CD4-positive, alpha-beta T cell (primary cell): ENCODE data around the gene SLC30A5. TPM values are rescaled to one million over a fixed set of nuclear protein-coding genes. Genes with fewer than 3 reads are reported as not detected.
"Not testable (repeated sequence)": the region's sequence is repeated elsewhere in the genome, so short reads cannot be mapped to it uniquely, and the experiment has no call there.

Experiments
- ATAC-seq: fragments of 200-7000 bp; cut with Tn5 transposase; one replicate; pipeline ENCODE4 v1.10.0; 2022; ENCODE audit warnings: mild to moderate bottlenecking; ENCODE audit not compliant: poor library complexity
- CTCF ChIA-PET: fragments of 350-600 bp; sonication (Branson Sonifier 250); formaldehyde crosslinking; loops from one replicate; lab custom pipeline; 2021; ENCODE audit warnings: antibody characterized with exemption, inconsistent platforms; lab: Charles Lee
- POLR2A ChIA-PET: fragments of 350-600 bp; sonication (Branson Sonifier 250); formaldehyde crosslinking; loops from one replicate; lab custom pipeline; 2021; ENCODE audit warnings: antibody characterized with exemption, inconsistent platforms; lab: Charles Lee
- DNase-seq, 14 experiments: peaks; one replicate each; pipeline ENCODE4 v3.0.0-alpha.2; 2013 to 2020; ENCODE audit warnings: mixed read lengths in 2 of 14
- H3K27ac ChIP-seq, 2 donors: one replicate each; pipeline versions ENCODE4 v1.5.1 to v1.7.0; 2013; ENCODE audit warnings: low read length in 2 of 2, low read depth in 1 of 2, mild to moderate bottlenecking in 1 of 2
- H3K27me3 ChIP-seq, 2 experiments: 1 replicate in 1 of 2; 2 replicates in 1 of 2; pipeline versions ENCODE4 v1.6.1 to v1.7.0; 2013; ENCODE audit warnings: low read length in 2 of 2, control low read depth in 1 of 2, mild to moderate bottlenecking in 1 of 2, moderate library complexity in 1 of 2; ENCODE audit not compliant: insufficient read depth in 2 of 2, control insufficient read depth in 1 of 2
- H3K36me3 ChIP-seq: one replicate; pipeline ENCODE4 v1.6.1; 2013; ENCODE audit warnings: low read length, control low read depth; ENCODE audit not compliant: insufficient read depth
- H3K4me1 ChIP-seq: one replicate; pipeline ENCODE4 v1.6.1; 2013; ENCODE audit warnings: low read length, control low read depth; ENCODE audit not compliant: insufficient read depth
- H3K4me3 ChIP-seq: one replicate; pipeline ENCODE4 v1.5.1; 2013; ENCODE audit warnings: mild to moderate bottlenecking, low read length, moderate library complexity
- H3K9me3 ChIP-seq, 2 experiments: 1 replicate in 1 of 2; 2 replicates in 1 of 2; pipeline versions ENCODE4 v1.6.1 to v1.7.0; 2013; ENCODE audit warnings: low read length in 2 of 2, mild to moderate bottlenecking in 2 of 2, control low read depth in 1 of 2, moderate library complexity in 1 of 2; ENCODE audit not compliant: control insufficient read depth in 1 of 2, insufficient read depth in 1 of 2
- H3K27ac Mint-ChIP-seq: one replicate; pipeline ENCODE4 v1.8.0; 2020; ENCODE audit warnings: mixed read lengths
- H3K27me3 Mint-ChIP-seq: one replicate; pipeline ENCODE4 v1.8.0; 2021; ENCODE audit warnings: mixed read lengths
- H3K36me3 Mint-ChIP-seq: one replicate; pipeline ENCODE4 v1.8.0; 2021; ENCODE audit warnings: low read depth, mixed read lengths
- H3K4me1 Mint-ChIP-seq: one replicate; pipeline ENCODE4 v1.8.0; 2021; ENCODE audit warnings: low read depth, mixed read lengths
- H3K4me3 Mint-ChIP-seq: one replicate; pipeline ENCODE4 v1.8.0; 2020; ENCODE audit warnings: mild to moderate bottlenecking, mixed read lengths
- H3K9me3 Mint-ChIP-seq: one replicate; pipeline ENCODE4 v1.8.0; 2020; ENCODE audit warnings: mixed read lengths
- intact Hi-C, 2 experiments: fragments of 100-400 bp; cut with DNase I in 1 of 2; cut with micrococcal nuclease in 1 of 2; formaldehyde crosslinking; loops; one replicate each; pipeline versions ENCODE4 v1.15.1 to v1.9.0; 2023 to 2025; cut with DNase I, micrococcal nuclease
- total RNA-seq, 174 experiments: library from RNA in 2 of 174; stranded (reverse) in 2 of 174; gene quantifications; one replicate each; pipeline ENCODE4 v1.2.3 and lab custom pipeline; 2021 to 2026
- TF ChIP-seq, protein P1 (sequence below): fragments of 200-600 bp; IDR thresholded peaks from one replicate; pipeline ENCODE4 v1.8.0; 2022; ENCODE audit warnings: antibody characterized with exemption, mild to moderate bottlenecking

The SLC30A5 gene
- total RNA-seq, 2 experiments from 2014 or later: 16.9 to 17.2 TPM

DNA sequence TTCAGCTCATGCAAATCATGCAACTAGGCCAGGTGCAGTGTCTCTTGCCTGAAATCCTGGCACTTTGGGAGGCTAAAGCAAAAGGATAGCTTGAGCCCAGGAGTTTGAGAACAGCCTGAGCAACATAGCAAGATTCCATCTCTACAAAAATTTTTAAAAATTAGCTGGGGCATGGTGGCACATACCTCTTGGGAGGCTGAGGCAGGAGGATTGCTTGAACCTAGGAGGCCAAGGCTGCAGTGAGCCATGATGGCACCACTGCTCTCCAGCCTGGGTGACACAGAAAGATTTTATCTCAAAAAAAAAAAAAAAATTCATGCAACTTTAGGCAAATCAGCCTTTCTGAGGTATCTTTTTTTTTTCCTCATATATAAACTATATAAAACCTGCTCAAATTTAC, 37.5 kb downstream of the SLC30A5 start:
- Histone ChIP-seq H3K27me3 (no peaks in the 10 kb centered on the region), H3K9me3 (no peaks in the 10 kb centered on the region), H3K4me1 (no peaks in the 10 kb centered on the region), H3K36me3 (peaks cover 24% of the 10 kb centered on the region), H3K27ac (no peak overlapping the region), H3K4me3 (no peak overlapping the region)
- Mint-ChIP-seq H3K36me3 (peaks cover 48% of the 10 kb centered on the region), H3K9me3 (no peaks in the 10 kb centered on the region), H3K27me3 (no peaks in the 10 kb centered on the region), H3K27ac (no peak overlapping the region), H3K4me3 (no peak overlapping the region), H3K4me1 (no peaks in the 10 kb centered on the region)
- DNase-seq (no peak), ATAC-seq (no peak)
- ChIA-PET POLR2A (no interaction called here), CTCF (no interaction called here)
- TF ChIP-seq, protein P1, sequence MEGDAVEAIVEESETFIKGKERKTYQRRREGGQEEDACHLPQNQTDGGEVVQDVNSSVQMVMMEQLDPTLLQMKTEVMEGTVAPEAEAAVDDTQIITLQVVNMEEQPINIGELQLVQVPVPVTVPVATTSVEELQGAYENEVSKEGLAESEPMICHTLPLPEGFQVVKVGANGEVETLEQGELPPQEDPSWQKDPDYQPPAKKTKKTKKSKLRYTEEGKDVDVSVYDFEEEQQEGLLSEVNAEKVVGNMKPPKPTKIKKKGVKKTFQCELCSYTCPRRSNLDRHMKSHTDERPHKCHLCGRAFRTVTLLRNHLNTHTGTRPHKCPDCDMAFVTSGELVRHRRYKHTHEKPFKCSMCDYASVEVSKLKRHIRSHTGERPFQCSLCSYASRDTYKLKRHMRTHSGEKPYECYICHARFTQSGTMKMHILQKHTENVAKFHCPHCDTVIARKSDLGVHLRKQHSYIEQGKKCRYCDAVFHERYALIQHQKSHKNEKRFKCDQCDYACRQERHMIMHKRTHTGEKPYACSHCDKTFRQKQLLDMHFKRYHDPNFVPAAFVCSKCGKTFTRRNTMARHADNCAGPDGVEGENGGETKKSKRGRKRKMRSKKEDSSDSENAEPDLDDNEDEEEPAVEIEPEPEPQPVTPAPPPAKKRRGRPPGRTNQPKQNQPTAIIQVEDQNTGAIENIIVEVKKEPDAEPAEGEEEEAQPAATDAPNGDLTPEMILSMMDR: no peak
- intact Hi-C loops: no loop called here

DNA sequence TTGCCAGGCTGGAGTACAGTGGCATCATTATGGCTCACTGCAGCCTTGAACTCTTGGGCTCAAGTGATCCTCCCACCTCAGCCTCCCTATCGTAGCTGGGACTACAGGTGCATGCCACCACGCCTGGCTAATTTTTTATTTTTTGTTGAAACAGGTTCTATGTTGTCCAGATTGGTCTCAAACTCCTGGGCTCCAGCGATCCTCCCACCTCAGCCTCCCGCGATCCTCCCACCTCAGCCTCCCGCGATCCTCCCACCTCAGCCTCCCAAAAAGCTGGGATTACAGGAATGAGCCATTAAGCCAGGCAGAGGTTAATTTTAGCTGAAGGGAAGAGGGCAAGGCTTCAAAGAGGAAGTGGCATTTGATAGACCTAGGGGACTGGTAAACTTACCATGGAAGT, 40.3 kb downstream of the SLC30A5 start:
- CTCF ChIA-PET: no interaction called here
- Mint-ChIP-seq H3K4me3 (no peak overlapping the region), H3K9me3 (no peaks in the 10 kb centered on the region), H3K4me1 (no peaks in the 10 kb centered on the region), H3K27ac (no peak overlapping the region), H3K36me3 (peaks cover 28% of the 10 kb centered on the region), H3K27me3 (no peaks in the 10 kb centered on the region)
- intact Hi-C loops: no loop called here
- Histone ChIP-seq H3K36me3 (peaks cover 7% of the 10 kb centered on the region), H3K4me1 (no peaks in the 10 kb centered on the region), H3K9me3 (no peaks in the 10 kb centered on the region), H3K27me3 (no peaks in the 10 kb centered on the region), H3K27ac (no peak overlapping the region), H3K4me3 (no peak overlapping the region)
- DNase-seq: no peak
- ATAC-seq: no peak
- POLR2A ChIA-PET: no interaction called here
- TF ChIP-seq, protein P1: no peak

DNA sequence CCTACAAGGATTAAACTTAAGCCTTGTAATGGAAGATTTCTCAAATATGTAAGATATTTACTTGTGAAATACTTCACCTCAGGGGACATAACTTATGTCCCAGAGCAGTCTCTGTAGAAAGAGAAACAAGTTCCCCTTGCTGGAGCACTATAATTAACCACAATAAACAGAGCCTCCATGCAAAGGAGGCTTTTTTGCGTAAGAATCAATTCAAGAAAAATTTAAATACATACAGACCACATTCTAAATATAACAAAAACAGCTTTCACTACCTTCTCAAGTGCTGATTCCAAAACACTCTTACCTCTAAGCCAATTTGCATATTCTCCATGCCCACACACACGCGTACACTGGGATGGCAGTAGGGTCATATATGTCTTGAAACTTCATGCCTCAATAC, 42.5 kb downstream of the SLC30A5 start:
- ChIA-PET POLR2A (no interaction called here), CTCF (no interaction called here)
- ATAC-seq (no peak), DNase-seq (no peak)
- Mint-ChIP-seq H3K36me3 (peaks cover 11% of the 10 kb centered on the region), H3K27me3 (no peaks in the 10 kb centered on the region), H3K27ac (no peak overlapping the region), H3K4me3 (no peak overlapping the region), H3K4me1 (no peaks in the 10 kb centered on the region), H3K9me3 (no peaks in the 10 kb centered on the region)
- H3K4me3 ChIP-seq: no peak overlapping the region
- H3K27me3 ChIP-seq: no peaks in the 10 kb centered on the region
- H3K4me1 ChIP-seq: no peaks in the 10 kb centered on the region
- intact Hi-C loops: no loop called here
- TF ChIP-seq, protein P1: no peak
- H3K9me3 ChIP-seq: peaks cover 0 to 2% of the 10 kb centered on the region in 2 experiments
- no peak overlapping the region for H3K27ac ChIP-seq
- no peaks in the 10 kb centered on the region for H3K36me3 ChIP-seq

DNA sequence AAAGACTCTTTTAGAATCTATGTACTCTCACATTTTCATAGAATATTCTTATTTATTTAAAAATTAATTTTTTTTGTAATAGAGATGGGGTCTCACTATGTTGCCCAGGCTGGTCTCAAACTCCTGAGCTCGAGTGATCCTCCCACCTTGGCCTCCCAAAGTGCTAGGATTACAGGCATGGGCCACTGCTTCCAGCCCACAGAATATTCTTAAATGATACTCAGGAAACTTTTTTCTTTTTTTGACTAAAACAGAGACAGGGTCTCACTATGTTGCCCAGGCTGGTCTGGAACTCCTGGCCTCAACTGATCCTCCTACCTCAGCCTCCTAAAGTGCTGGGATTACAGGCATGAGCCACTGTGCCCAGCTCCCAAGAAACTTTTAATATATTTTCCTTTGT, 43.4 kb downstream of the SLC30A5 start:
- DNase-seq, H3K4me3 ChIP-seq, intact Hi-C loops, H3K36me3 ChIP-seq, H3K27me3 ChIP-seq, ATAC-seq, H3K9me3 Mint-ChIP-seq, H3K4me3 Mint-ChIP-seq, POLR2A ChIA-PET, CTCF ChIA-PET, H3K36me3 Mint-ChIP-seq, H3K4me1 ChIP-seq, H3K27ac ChIP-seq, H3K27ac Mint-ChIP-seq, H3K9me3 ChIP-seq, H3K4me1 Mint-ChIP-seq, H3K27me3 Mint-ChIP-seq: not testable (repeated sequence)
